ENCODE data around the gene OCSTAMP.
A peak's percentile ranks its signal among the peaks of the same experiment; 100 is the strongest.

OCSTAMP gene

GRCh38 chr20:46572790-46573189 lies 22.3 kb upstream of the OCSTAMP start:
- no peak overlapping the region for H3K4me3 ChIP-seq (ENCODE audit: low read depth, low read length)
- H3K9me3 ChIP-seq (ENCODE audit: control insufficient read depth, insufficient read depth, low read length): no peaks in the 10 kb centered on the region
- no peak overlapping the region for H3K27ac ChIP-seq (ENCODE audit: low read depth, low read length)
- no peaks in the 10 kb centered on the region for H3K27me3 ChIP-seq (ENCODE audit: control insufficient read depth, insufficient read depth, low read length)
- H3K36me3 ChIP-seq (ENCODE audit: control insufficient read depth, insufficient read depth, low read length): 0 out of 2 replicates have a peak, but pooled peaks cover 4% of the 10 kb centered on the region
- H3K4me1 ChIP-seq (ENCODE audit: control insufficient read depth, insufficient read depth, low read length): no peaks in the 10 kb centered on the region
- H3K9ac ChIP-seq (ENCODE audit: low read depth, low read length): no peak overlapping the region

GRCh38 chr20:46572153-46572552 lies 21.7 kb upstream of the OCSTAMP start:
- Histone ChIP-seq H3K27me3 (ENCODE audit: control insufficient read depth, insufficient read depth, low read length) (no peaks in the 10 kb centered on the region), H3K9ac (ENCODE audit: low read depth, low read length) (no peak overlapping the region), H3K4me3 (ENCODE audit: low read depth, low read length) (no peak overlapping the region), H3K4me1 (ENCODE audit: control insufficient read depth, insufficient read depth, low read length) (no peaks in the 10 kb centered on the region), H3K27ac (ENCODE audit: low read depth, low read length) (no peak overlapping the region), H3K36me3 (ENCODE audit: control insufficient read depth, insufficient read depth, low read length) (0 out of 2 replicates have a peak, but pooled peaks cover 4% of the 10 kb centered on the region), H3K9me3 (ENCODE audit: control insufficient read depth, insufficient read depth, low read length) (no peaks in the 10 kb centered on the region)

- Histone ChIP-seq H3K4me3 (ENCODE audit: low read depth, low read length) (no peak overlapping the region), H3K27me3 (ENCODE audit: control insufficient read depth, insufficient read depth, low read length) (no peaks in the 10 kb centered on the region), H3K27ac (ENCODE audit: low read depth, low read length) (no peak overlapping the region), H3K9me3 (ENCODE audit: control insufficient read depth, insufficient read depth, low read length) (no peaks in the 10 kb centered on the region), H3K4me1 (ENCODE audit: control insufficient read depth, insufficient read depth, low read length) (no peaks in the 10 kb centered on the region), H3K36me3 (ENCODE audit: control insufficient read depth, insufficient read depth, low read length) (0 out of 2 replicates have a peak, but pooled peaks cover 4% of the 10 kb centered on the region), H3K9ac (ENCODE audit: low read depth, low read length) (no peak overlapping the region)
Observed at GRCh38 chr20:46571418-46571817, 21.0 kb upstream of the OCSTAMP start.

GRCh38 chr20:46570956-46571355 lies 20.5 kb upstream of the OCSTAMP start:
- Histone ChIP-seq H3K27ac (ENCODE audit: low read depth, low read length) (no peak overlapping the region), H3K4me3 (ENCODE audit: low read depth, low read length) (no peak overlapping the region), H3K4me1 (ENCODE audit: control insufficient read depth, insufficient read depth, low read length) (0 out of 2 replicates have a peak, but pooled peaks cover 3% of the 10 kb centered on the region), H3K9me3 (ENCODE audit: control insufficient read depth, insufficient read depth, low read length) (no peaks in the 10 kb centered on the region), H3K9ac (ENCODE audit: low read depth, low read length) (no peak overlapping the region), H3K36me3 (ENCODE audit: control insufficient read depth, insufficient read depth, low read length) (0 out of 2 replicates have a peak, but pooled peaks cover 4% of the 10 kb centered on the region), H3K27me3 (ENCODE audit: control insufficient read depth, insufficient read depth, low read length) (no peaks in the 10 kb centered on the region)

- no peak overlapping the region for H3K27ac ChIP-seq (ENCODE audit: low read depth, low read length)
- no peak overlapping the region for H3K9ac ChIP-seq (ENCODE audit: low read depth, low read length)
- 0 out of 2 replicates have a peak, but pooled peaks cover 5% of the 10 kb centered on the region for H3K4me1 ChIP-seq (ENCODE audit: control insufficient read depth, insufficient read depth, low read length)
- H3K27me3 ChIP-seq (ENCODE audit: control insufficient read depth, insufficient read depth, low read length): no peaks in the 10 kb centered on the region
- H3K9me3 ChIP-seq (ENCODE audit: control insufficient read depth, insufficient read depth, low read length): no peaks in the 10 kb centered on the region
- H3K36me3 ChIP-seq (ENCODE audit: control insufficient read depth, insufficient read depth, low read length): 0 out of 2 replicates have a peak, but pooled peaks cover 4% of the 10 kb centered on the region
- H3K4me3 ChIP-seq (ENCODE audit: low read depth, low read length): no peak overlapping the region
Observed at GRCh38 chr20:46569961-46570360, 19.5 kb upstream of the OCSTAMP start.

- Histone ChIP-seq H3K27ac (ENCODE audit: low read depth, low read length) (no peak overlapping the region), H3K9ac (ENCODE audit: low read depth, low read length) (no peak overlapping the region), H3K4me1 (ENCODE audit: control insufficient read depth, insufficient read depth, low read length) (0 out of 2 replicates have a peak, but pooled peaks cover 5% of the 10 kb centered on the region), H3K9me3 (ENCODE audit: control insufficient read depth, insufficient read depth, low read length) (no peaks in the 10 kb centered on the region), H3K4me3 (ENCODE audit: low read depth, low read length) (no peak overlapping the region), H3K36me3 (ENCODE audit: control insufficient read depth, insufficient read depth, low read length) (0 out of 2 replicates have a peak, but pooled peaks cover 4% of the 10 kb centered on the region), H3K27me3 (ENCODE audit: control insufficient read depth, insufficient read depth, low read length) (no peaks in the 10 kb centered on the region)
Observed at GRCh38 chr20:46568570-46569129, 18.2 kb upstream of the OCSTAMP start.

- Histone ChIP-seq H3K27ac (ENCODE audit: low read depth, low read length) (no peak overlapping the region), H3K36me3 (ENCODE audit: control insufficient read depth, insufficient read depth, low read length) (no peaks in the 10 kb centered on the region), H3K4me1 (ENCODE audit: control insufficient read depth, insufficient read depth, low read length) (peaks cover 23% of the 10 kb centered on the region; the same call in 1 of the 2 replicates), H3K27me3 (ENCODE audit: control insufficient read depth, insufficient read depth, low read length) (no peaks in the 10 kb centered on the region), H3K9ac (ENCODE audit: low read depth, low read length) (no peak overlapping the region), H3K9me3 (ENCODE audit: control insufficient read depth, insufficient read depth, low read length) (no peaks in the 10 kb centered on the region), H3K4me3 (ENCODE audit: low read depth, low read length) (no peak overlapping the region)
Observed at GRCh38 chr20:46566125-46566524, 15.7 kb upstream of the OCSTAMP start.

- no peaks in the 10 kb centered on the region for H3K36me3 ChIP-seq (ENCODE audit: control insufficient read depth, insufficient read depth, low read length)
- H3K27me3 ChIP-seq (ENCODE audit: control insufficient read depth, insufficient read depth, low read length): no peaks in the 10 kb centered on the region
- no peaks in the 10 kb centered on the region for H3K9me3 ChIP-seq (ENCODE audit: control insufficient read depth, insufficient read depth, low read length)
- H3K27ac ChIP-seq (ENCODE audit: low read depth, low read length): no peak overlapping the region
- peaks cover 23% of the 10 kb centered on the region; the same call in 1 of the 2 replicates for H3K4me1 ChIP-seq (ENCODE audit: control insufficient read depth, insufficient read depth, low read length)
- no peak overlapping the region for H3K9ac ChIP-seq (ENCODE audit: low read depth, low read length)
- no peak overlapping the region for H3K4me3 ChIP-seq (ENCODE audit: low read depth, low read length)
Observed at GRCh38 chr20:46564241-46564957, 13.9 kb upstream of the OCSTAMP start.

- H3K4me3 ChIP-seq (ENCODE audit: low read depth, low read length): no peak overlapping the region
- no peaks in the 10 kb centered on the region for H3K36me3 ChIP-seq (ENCODE audit: control insufficient read depth, insufficient read depth, low read length)
- H3K27me3 ChIP-seq (ENCODE audit: control insufficient read depth, insufficient read depth, low read length): no peaks in the 10 kb centered on the region
- H3K4me1 ChIP-seq (ENCODE audit: control insufficient read depth, insufficient read depth, low read length): peaks cover 23% of the 10 kb centered on the region; the same call in 1 of the 2 replicates
- no peak overlapping the region for H3K9ac ChIP-seq (ENCODE audit: low read depth, low read length)
- no peaks in the 10 kb centered on the region for H3K9me3 ChIP-seq (ENCODE audit: control insufficient read depth, insufficient read depth, low read length)
- H3K27ac ChIP-seq (ENCODE audit: low read depth, low read length): no peak overlapping the region
Observed at GRCh38 chr20:46563860-46564221, 13.4 kb upstream of the OCSTAMP start.

- no peaks in the 10 kb centered on the region for H3K9me3 ChIP-seq (ENCODE audit: control insufficient read depth, insufficient read depth, low read length)
- H3K27ac ChIP-seq (ENCODE audit: low read depth, low read length): peak overlapping the region; percentile 71
- H3K4me1 ChIP-seq (ENCODE audit: control insufficient read depth, insufficient read depth, low read length): peaks cover 23% of the 10 kb centered on the region; the same call in 1 of the 2 replicates
- H3K4me3 ChIP-seq (ENCODE audit: low read depth, low read length): peak overlapping the region; percentile 41; the same call in 1 of the 2 replicates
- no peak overlapping the region for H3K9ac ChIP-seq (ENCODE audit: low read depth, low read length)
- H3K27me3 ChIP-seq (ENCODE audit: control insufficient read depth, insufficient read depth, low read length): no peaks in the 10 kb centered on the region
- no peaks in the 10 kb centered on the region for H3K36me3 ChIP-seq (ENCODE audit: control insufficient read depth, insufficient read depth, low read length)
Observed at GRCh38 chr20:46563170-46563859, 12.9 kb upstream of the OCSTAMP start.

Data from HUES48 (cell line).